ENCODE data around the gene MYO5B.
"Not testable (repeated sequence)": the region's sequence is repeated elsewhere in the genome, so short reads cannot be mapped to it uniquely, and the experiment has no call there.

The MYO5B gene

GRCh38 chr18:50097702-50098101, 97.2 kb downstream of the MYO5B start:
- DNase-seq = no peak

- no peak for DNase-seq
These were observed 98.0 kb downstream of the MYO5B start for GRCh38 chr18:50096766-50097435.

- not testable (repeated sequence) for DNase-seq
These were observed 100.2 kb downstream of the MYO5B start for GRCh38 chr18:50094786-50095185.

GRCh38 chr18:50094221-50094773, 100.7 kb downstream of the MYO5B start:
- DNase-seq = no peak

GRCh38 chr18:50093366-50094064, 101.4 kb downstream of the MYO5B start:
- no peak for DNase-seq

GRCh38 chr18:50092245-50092805, 102.6 kb downstream of the MYO5B start:
- no peak for DNase-seq

- DNase-seq = no peak
These were observed 103.3 kb downstream of the MYO5B start for GRCh38 chr18:50091509-50092244.

- DNase-seq = no peak
These were observed 104.3 kb downstream of the MYO5B start for GRCh38 chr18:50090370-50091312.

GRCh38 chr18:50089702-50090101, 105.2 kb downstream of the MYO5B start:
- no peak for DNase-seq

GRCh38 chr18:50083708-50084107, 111.2 kb downstream of the MYO5B start:
- no peak for DNase-seq

- DNase-seq = no peak
These were observed 113.9 kb downstream of the MYO5B start for GRCh38 chr18:50080932-50081560.

GRCh38 chr18:50080316-50080715, 114.6 kb downstream of the MYO5B start:
- DNase-seq = no peak

GRCh38 chr18:50079571-50080295, 115.2 kb downstream of the MYO5B start:
- no peak for DNase-seq

GRCh38 chr18:50076277-50076676, 118.7 kb downstream of the MYO5B start:
- DNase-seq = no peak

- DNase-seq = no peak
These were observed 119.2 kb downstream of the MYO5B start for GRCh38 chr18:50075772-50076171.

GRCh38 chr18:50074404-50074803, 120.5 kb downstream of the MYO5B start:
- DNase-seq = no peak

- no peak for DNase-seq
These were observed 121.6 kb downstream of the MYO5B start for GRCh38 chr18:50073319-50073718.

- DNase-seq = no peak
These were observed 122.8 kb downstream of the MYO5B start for GRCh38 chr18:50072146-50072545.

GRCh38 chr18:50071397-50071796, 123.5 kb downstream of the MYO5B start:
- no peak for DNase-seq

GRCh38 chr18:50069422-50069821, 125.5 kb downstream of the MYO5B start:
- DNase-seq = no peak

GRCh38 chr18:50065527-50065926, 129.4 kb downstream of the MYO5B start:
- DNase-seq = no peak

Data from T-helper 9 cell (primary cell).